CD4-positive, alpha-beta T cell (primary cell): ENCODE results near the gene LBP. TPM values are rescaled to one million over a fixed set of nuclear protein-coding genes. Genes with fewer than 3 reads are reported as not detected.

ENCODE experiments used
- ATAC-seq: fragments of 200-7000 bp; cut with Tn5 transposase; one replicate; pipeline ENCODE4 v1.10.0; 2022; ENCODE audit warnings: mild to moderate bottlenecking; ENCODE audit not compliant: poor library complexity
- CTCF ChIA-PET: fragments of 350-600 bp; sonication (Branson Sonifier 250); formaldehyde crosslinking; loops from one replicate; lab custom pipeline; 2021; ENCODE audit warnings: antibody characterized with exemption, inconsistent platforms; lab: Charles Lee
- POLR2A ChIA-PET: fragments of 350-600 bp; sonication (Branson Sonifier 250); formaldehyde crosslinking; loops from one replicate; lab custom pipeline; 2021; ENCODE audit warnings: antibody characterized with exemption, inconsistent platforms; lab: Charles Lee
- DNase-seq, 14 experiments: peaks; one replicate each; pipeline ENCODE4 v3.0.0-alpha.2; 2013 to 2020; ENCODE audit warnings: mixed read lengths in 2 of 14
- H3K27ac ChIP-seq, 2 donors: one replicate each; pipeline versions ENCODE4 v1.5.1 to v1.7.0; 2013; ENCODE audit warnings: low read length in 2 of 2, low read depth in 1 of 2, mild to moderate bottlenecking in 1 of 2
- H3K27me3 ChIP-seq, 2 experiments: 1 replicate in 1 of 2; 2 replicates in 1 of 2; pipeline versions ENCODE4 v1.6.1 to v1.7.0; 2013; ENCODE audit warnings: low read length in 2 of 2, control low read depth in 1 of 2, mild to moderate bottlenecking in 1 of 2, moderate library complexity in 1 of 2; ENCODE audit not compliant: insufficient read depth in 2 of 2, control insufficient read depth in 1 of 2
- H3K36me3 ChIP-seq: one replicate; pipeline ENCODE4 v1.6.1; 2013; ENCODE audit warnings: low read length, control low read depth; ENCODE audit not compliant: insufficient read depth
- H3K4me1 ChIP-seq: one replicate; pipeline ENCODE4 v1.6.1; 2013; ENCODE audit warnings: low read length, control low read depth; ENCODE audit not compliant: insufficient read depth
- H3K4me3 ChIP-seq: one replicate; pipeline ENCODE4 v1.5.1; 2013; ENCODE audit warnings: mild to moderate bottlenecking, low read length, moderate library complexity
- H3K9me3 ChIP-seq, 2 experiments: 1 replicate in 1 of 2; 2 replicates in 1 of 2; pipeline versions ENCODE4 v1.6.1 to v1.7.0; 2013; ENCODE audit warnings: low read length in 2 of 2, mild to moderate bottlenecking in 2 of 2, control low read depth in 1 of 2, moderate library complexity in 1 of 2; ENCODE audit not compliant: control insufficient read depth in 1 of 2, insufficient read depth in 1 of 2
- H3K27ac Mint-ChIP-seq: one replicate; pipeline ENCODE4 v1.8.0; 2020; ENCODE audit warnings: mixed read lengths
- H3K27me3 Mint-ChIP-seq: one replicate; pipeline ENCODE4 v1.8.0; 2021; ENCODE audit warnings: mixed read lengths
- H3K36me3 Mint-ChIP-seq: one replicate; pipeline ENCODE4 v1.8.0; 2021; ENCODE audit warnings: low read depth, mixed read lengths
- H3K4me1 Mint-ChIP-seq: one replicate; pipeline ENCODE4 v1.8.0; 2021; ENCODE audit warnings: low read depth, mixed read lengths
- H3K4me3 Mint-ChIP-seq: one replicate; pipeline ENCODE4 v1.8.0; 2020; ENCODE audit warnings: mild to moderate bottlenecking, mixed read lengths
- H3K9me3 Mint-ChIP-seq: one replicate; pipeline ENCODE4 v1.8.0; 2020; ENCODE audit warnings: mixed read lengths
- intact Hi-C, 2 experiments: fragments of 100-400 bp; cut with DNase I in 1 of 2; cut with micrococcal nuclease in 1 of 2; formaldehyde crosslinking; loops; one replicate each; pipeline versions ENCODE4 v1.15.1 to v1.9.0; 2023 to 2025; cut with DNase I, micrococcal nuclease
- total RNA-seq, 174 experiments: library from RNA in 2 of 174; stranded (reverse) in 2 of 174; gene quantifications; one replicate each; pipeline ENCODE4 v1.2.3 and lab custom pipeline; 2021 to 2026
- TF ChIP-seq, protein P1 (sequence below): fragments of 200-600 bp; IDR thresholded peaks from one replicate; pipeline ENCODE4 v1.8.0; 2022; ENCODE audit warnings: antibody characterized with exemption, mild to moderate bottlenecking

LBP gene
- total RNA-seq, 2 experiments from 2014 or later: not detected

GRCh38 chr20:38316341-38316740 is 29.9 kb upstream of the LBP start:
- POLR2A ChIA-PET: no interaction called here
- H3K4me3 Mint-ChIP-seq: no peak overlapping the region
- CTCF ChIA-PET: no interaction called here

GRCh38 chr20:38317422-38317821 is 28.9 kb upstream of the LBP start:
- no peak for DNase-seq
- Histone ChIP-seq H3K36me3 (no peaks in the 10 kb centered on the region), H3K27ac (no peak overlapping the region), H3K4me3 (no peak overlapping the region), H3K9me3 (peaks cover 0 to 8% of the 10 kb centered on the region in 2 experiments), H3K4me1 (no peaks in the 10 kb centered on the region), H3K27me3 (peaks cover 0 to 9% of the 10 kb centered on the region in 2 experiments)
- peaks cover 44% of the 10 kb centered on the region for H3K27me3 Mint-ChIP-seq
- TF ChIP-seq, protein P1, sequence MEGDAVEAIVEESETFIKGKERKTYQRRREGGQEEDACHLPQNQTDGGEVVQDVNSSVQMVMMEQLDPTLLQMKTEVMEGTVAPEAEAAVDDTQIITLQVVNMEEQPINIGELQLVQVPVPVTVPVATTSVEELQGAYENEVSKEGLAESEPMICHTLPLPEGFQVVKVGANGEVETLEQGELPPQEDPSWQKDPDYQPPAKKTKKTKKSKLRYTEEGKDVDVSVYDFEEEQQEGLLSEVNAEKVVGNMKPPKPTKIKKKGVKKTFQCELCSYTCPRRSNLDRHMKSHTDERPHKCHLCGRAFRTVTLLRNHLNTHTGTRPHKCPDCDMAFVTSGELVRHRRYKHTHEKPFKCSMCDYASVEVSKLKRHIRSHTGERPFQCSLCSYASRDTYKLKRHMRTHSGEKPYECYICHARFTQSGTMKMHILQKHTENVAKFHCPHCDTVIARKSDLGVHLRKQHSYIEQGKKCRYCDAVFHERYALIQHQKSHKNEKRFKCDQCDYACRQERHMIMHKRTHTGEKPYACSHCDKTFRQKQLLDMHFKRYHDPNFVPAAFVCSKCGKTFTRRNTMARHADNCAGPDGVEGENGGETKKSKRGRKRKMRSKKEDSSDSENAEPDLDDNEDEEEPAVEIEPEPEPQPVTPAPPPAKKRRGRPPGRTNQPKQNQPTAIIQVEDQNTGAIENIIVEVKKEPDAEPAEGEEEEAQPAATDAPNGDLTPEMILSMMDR: no peak
- ChIA-PET CTCF (no interaction called here), POLR2A (no interaction called here)
- H3K36me3 Mint-ChIP-seq: no peaks in the 10 kb centered on the region
- intact Hi-C loops: no loop called here
- no peak overlapping the region for H3K27ac Mint-ChIP-seq
- no peak for ATAC-seq
- no peak overlapping the region for H3K4me3 Mint-ChIP-seq
- peaks cover 2% of the 10 kb centered on the region for H3K9me3 Mint-ChIP-seq
- H3K4me1 Mint-ChIP-seq: no peaks in the 10 kb centered on the region

More at GRCh38 chr20:38316341-38316740, 29.9 kb upstream of the LBP start:
- TF ChIP-seq, protein P1: no peak
- peaks cover 34% of the 10 kb centered on the region for H3K27me3 Mint-ChIP-seq
- no peak overlapping the region for H3K27ac ChIP-seq
- intact Hi-C loops: no loop called here
- no peak overlapping the region for H3K27ac Mint-ChIP-seq
- peaks cover 2% of the 10 kb centered on the region for H3K9me3 Mint-ChIP-seq
- ATAC-seq (no peak), DNase-seq (no peak)
- H3K36me3 ChIP-seq: no peaks in the 10 kb centered on the region
- H3K27me3 ChIP-seq: peaks cover 0 to 9% of the 10 kb centered on the region in 2 experiments
- no peaks in the 10 kb centered on the region for H3K4me1 Mint-ChIP-seq
- no peaks in the 10 kb centered on the region for H3K4me1 ChIP-seq
- no peak overlapping the region for H3K4me3 ChIP-seq
- H3K36me3 Mint-ChIP-seq: no peaks in the 10 kb centered on the region
- H3K9me3 ChIP-seq: peaks cover 0 to 8% of the 10 kb centered on the region in 2 experiments

- no peak overlapping the region for H3K27ac ChIP-seq
- CTCF ChIA-PET: no interaction called here
- TF ChIP-seq, protein P1: no peak
- no peaks in the 10 kb centered on the region for H3K36me3 ChIP-seq
- peaks cover 0 to 8% of the 10 kb centered on the region in 2 experiments for H3K9me3 ChIP-seq
- H3K4me3 Mint-ChIP-seq: no peak overlapping the region
- ATAC-seq (no peak), DNase-seq (no peak)
- no peak overlapping the region for H3K27ac Mint-ChIP-seq
- POLR2A ChIA-PET: no interaction called here
- H3K4me1 Mint-ChIP-seq: no peaks in the 10 kb centered on the region
- no peaks in the 10 kb centered on the region for H3K36me3 Mint-ChIP-seq
- H3K27me3 Mint-ChIP-seq: peaks cover 45% of the 10 kb centered on the region
- H3K4me1 ChIP-seq: no peaks in the 10 kb centered on the region
- intact Hi-C loops: no loop called here
- H3K4me3 ChIP-seq: no peak overlapping the region
- peaks cover 0 to 9% of the 10 kb centered on the region in 2 experiments for H3K27me3 ChIP-seq
- no peaks in the 10 kb centered on the region for H3K9me3 Mint-ChIP-seq
Measured at GRCh38 chr20:38320221-38320620, 26.1 kb upstream of the LBP start.
